GM19328 (cell line): ENCODE results near the gene FGFR2.

Source experiments
- ATAC-seq: cut with Tn5 transposase; IDR thresholded peaks from one replicate; pipeline ENCODE4 v1.9.1; 2021; ENCODE audit warnings: mild to moderate bottlenecking, moderate library complexity; ENCODE audit not compliant: unreplicated experiment

The FGFR2 gene

GRCh38 chr10:121592155-121592890 is 5.9 kb downstream of the FGFR2 start:
- no peak for ATAC-seq

GRCh38 chr10:121591186-121591585 is 7.1 kb downstream of the FGFR2 start:
- no peak for ATAC-seq

- no peak for ATAC-seq
These were observed 7.5 kb downstream of the FGFR2 start for GRCh38 chr10:121590772-121591171.

- ATAC-seq = no peak
These were observed 8.7 kb downstream of the FGFR2 start for GRCh38 chr10:121589553-121589952.

GRCh38 chr10:121583857-121584256 is 14.4 kb downstream of the FGFR2 start:
- ATAC-seq = no peak

GRCh38 chr10:121583258-121583657 is 15.0 kb downstream of the FGFR2 start:
- no peak for ATAC-seq

GRCh38 chr10:121580276-121581116 is 17.7 kb downstream of the FGFR2 start:
- no peak for ATAC-seq

GRCh38 chr10:121579656-121580055 is 18.6 kb downstream of the FGFR2 start:
- ATAC-seq = no peak

GRCh38 chr10:121578965-121579364 is 19.3 kb downstream of the FGFR2 start:
- ATAC-seq = no peak

- no peak for ATAC-seq
These were observed 19.9 kb downstream of the FGFR2 start for GRCh38 chr10:121578298-121578697.

- ATAC-seq = no peak
These were observed 20.7 kb downstream of the FGFR2 start for GRCh38 chr10:121577568-121577967.

- ATAC-seq = no peak
These were observed 22.1 kb downstream of the FGFR2 start for GRCh38 chr10:121576139-121576538.

GRCh38 chr10:121574519-121575166 is 23.6 kb downstream of the FGFR2 start:
- no peak for ATAC-seq

GRCh38 chr10:121573538-121573941 is 24.7 kb downstream of the FGFR2 start:
- ATAC-seq = no peak

- no peak for ATAC-seq
These were observed 25.2 kb downstream of the FGFR2 start for GRCh38 chr10:121572859-121573537.

- ATAC-seq = no peak
These were observed 27.9 kb downstream of the FGFR2 start for GRCh38 chr10:121570315-121570714.

- no peak for ATAC-seq
These were observed 30.0 kb downstream of the FGFR2 start for GRCh38 chr10:121568275-121568674.

- no peak for ATAC-seq
These were observed 30.7 kb downstream of the FGFR2 start for GRCh38 chr10:121567569-121567968.

- ATAC-seq = no peak
These were observed 31.5 kb downstream of the FGFR2 start for GRCh38 chr10:121566755-121567154.

- no peak for ATAC-seq
These were observed 38.8 kb downstream of the FGFR2 start for GRCh38 chr10:121559326-121560026.
